ENCODE results near the gene RAET1L.
"Not testable (repeated sequence)": the region's sequence is repeated elsewhere in the genome, so short reads cannot be mapped to it uniquely, and the experiment has no call there.

The RAET1L gene

GRCh38 chr6:149991472-149991795 is 33.9 kb downstream of the RAET1L start:
- not testable (repeated sequence) for DNase-seq (ENCODE audit: low spot score)

- no peak for DNase-seq (ENCODE audit: low spot score)
These were observed 34.5 kb downstream of the RAET1L start for GRCh38 chr6:149990661-149991471.

- DNase-seq (ENCODE audit: low spot score), result no peak
These were observed 35.1 kb downstream of the RAET1L start for GRCh38 chr6:149990212-149990660.

- no peak for DNase-seq (ENCODE audit: low spot score)
These were observed 36.6 kb downstream of the RAET1L start for GRCh38 chr6:149988550-149989346.

GRCh38 chr6:149987602-149988107 is 37.7 kb downstream of the RAET1L start:
- no peak for DNase-seq (ENCODE audit: low spot score)

GRCh38 chr6:149985481-149985937 is 39.8 kb downstream of the RAET1L start:
- no peak for DNase-seq (ENCODE audit: low spot score)

GRCh38 chr6:149984773-149985172 is 40.6 kb downstream of the RAET1L start:
- no peak for DNase-seq (ENCODE audit: low spot score)

GRCh38 chr6:149983145-149983544 is 42.2 kb downstream of the RAET1L start:
- DNase-seq (ENCODE audit: low spot score), result no peak

- DNase-seq (ENCODE audit: low spot score), result no peak
These were observed 46.0 kb downstream of the RAET1L start for GRCh38 chr6:149979293-149979692.

- DNase-seq (ENCODE audit: low spot score), result no peak
These were observed 46.7 kb downstream of the RAET1L start for GRCh38 chr6:149978610-149979009.

GRCh38 chr6:149977221-149977620 is 48.1 kb downstream of the RAET1L start:
- no peak for DNase-seq (ENCODE audit: low spot score)

- no peak for DNase-seq (ENCODE audit: low spot score)
These were observed 49.9 kb downstream of the RAET1L start for GRCh38 chr6:149975400-149975799.

GRCh38 chr6:149974825-149975224 is 50.5 kb downstream of the RAET1L start:
- DNase-seq (ENCODE audit: low spot score), result no peak

GRCh38 chr6:149974394-149974793 is 50.9 kb downstream of the RAET1L start:
- not testable (repeated sequence) for DNase-seq (ENCODE audit: low spot score)

GRCh38 chr6:149969635-149970034 is 55.7 kb downstream of the RAET1L start:
- no peak for DNase-seq (ENCODE audit: low spot score)

- DNase-seq (ENCODE audit: low spot score), result not testable (repeated sequence)
These were observed 56.4 kb downstream of the RAET1L start for GRCh38 chr6:149968909-149969308.

Measured in kidney capillary endothelial cell (primary cell).